Hepatocyte (in vitro differentiated cells): ENCODE data around the gene TRIM64. TPM values are rescaled to one million over a fixed set of nuclear protein-coding genes. Genes with fewer than 3 reads are reported as not detected.
"Not testable (repeated sequence)": the region's sequence is repeated elsewhere in the genome, so short reads cannot be mapped to it uniquely, and the experiment has no call there.

Source experiments
- DNase-seq: peaks from one replicate; pipeline ENCODE4 v3.0.0-alpha.2; 2016; ENCODE audit warnings: low spot score
- H2AFZ ChIP-seq: fragments of 200-600 bp; sonication (generic); 2 replicates; pipeline ENCODE4 v1.6.0; 2016; ENCODE audit warnings: antibody characterized with exemption, mild to moderate bottlenecking
- H3K27ac ChIP-seq: fragments of 200-600 bp; sonication (generic); 2 replicates; pipeline ENCODE4 v1.5.1; 2016; ENCODE audit warnings: mild to moderate bottlenecking
- H3K27me3 ChIP-seq: fragments of 200-600 bp; sonication (generic); 2 replicates; pipeline ENCODE4 v1.6.1; 2016
- H3K36me3 ChIP-seq: fragments of 200-600 bp; sonication (generic); replicated peaks from 2 replicates; pipeline ENCODE4 v1.5.1; 2016; ENCODE audit warnings: low read depth; ENCODE audit not compliant: insufficient read depth
- H3K4me1 ChIP-seq: fragments of 200-600 bp; sonication (generic); 2 replicates; pipeline ENCODE4 v1.5.1; 2016; ENCODE audit warnings: mild to moderate bottlenecking, moderate library complexity; ENCODE audit not compliant: insufficient read depth
- H3K4me2 ChIP-seq: fragments of 200-600 bp; sonication (generic); 2 replicates; pipeline ENCODE4 v1.6.0; 2016
- H3K4me3 ChIP-seq: fragments of 200-600 bp; sonication (generic); 2 replicates; pipeline ENCODE4 v1.5.1; 2016; ENCODE audit warnings: mild to moderate bottlenecking
- H3K79me2 ChIP-seq: fragments of 200-600 bp; sonication (generic); 2 replicates; pipeline ENCODE4 v1.6.0; 2017; ENCODE audit warnings: mild to moderate bottlenecking
- H3K9me2 ChIP-seq: fragments of 200-600 bp; sonication (generic); replicated peaks from 2 replicates; pipeline ENCODE4 v1.6.0; 2017; ENCODE audit warnings: mild to moderate bottlenecking; ENCODE audit not compliant: insufficient read depth
- H3K9me3 ChIP-seq: fragments of 200-600 bp; sonication (generic); 2 replicates; pipeline ENCODE4 v1.5.1; 2016; ENCODE audit warnings: low read depth, mild to moderate bottlenecking
- H4K20me1 ChIP-seq: fragments of 200-600 bp; sonication (generic); 2 replicates; pipeline ENCODE4 v1.6.0; 2016; ENCODE audit warnings: mild to moderate bottlenecking; ENCODE audit not compliant: insufficient read depth, poor library complexity, severe bottlenecking
- CTCF ChIP-seq: fragments of 200-600 bp; sonication (generic); IDR thresholded peaks from 2 replicates; pipeline ENCODE4 v1.5.1; 2016; ENCODE audit warnings: antibody characterized with exemption, mild to moderate bottlenecking; ENCODE audit not compliant: poor library complexity
- EZH2 ChIP-seq: fragments of 200-600 bp; sonication (generic); IDR thresholded peaks from 2 replicates; pipeline ENCODE4 v1.6.1; 2016; ENCODE audit warnings: antibody characterized with exemption, mild to moderate bottlenecking, borderline replicate concordance
- EZH2phosphoT487 ChIP-seq: fragments of 200-600 bp; sonication (generic); IDR thresholded peaks from one replicate; pipeline ENCODE4 v1.6.1; 2018; ENCODE audit warnings: antibody characterized with exemption, mild to moderate bottlenecking, low read depth, moderate library complexity; ENCODE audit not compliant: unreplicated experiment, severe bottlenecking
- WGBS: methylation state at CpG from one replicate; pipeline ENCODE4 v1.1.6; 2016; ENCODE audit warnings: low lambda C conversion rate; ENCODE audit errors: missing lambda C conversion rate; 5-methylcytosine and 5-hydroxymethylcytosine counted together
- polyA plus RNA-seq: library from polyadenylated mRNA; unstranded; fragments of >200 nt; fragmentation: Nextera tagmentation; extraction: Ambion mirVana; gene quantifications from 2 replicates; pipeline ENCODE4 v1.2.1, GENCODE V29; 2016
- small RNA-seq: library from RNA; depleted of rRNA; stranded (forward); fragments of <200 nt; gene quantifications from one replicate; pipeline ENCODE3, GENCODE V24; 2014
- total RNA-seq: library from RNA; depleted of rRNA; stranded (reverse); fragments of >200 nt; gene quantifications from 2 replicates; pipeline ENCODE4 v1.2.3, GENCODE V29; 2014

The TRIM64 gene
- total RNA-seq (not detected in 2 replicates), polyA plus RNA-seq (not detected in 2 replicates)

- not testable (repeated sequence) for H3K27me3 ChIP-seq, H3K9me2 ChIP-seq, H3K9me3 ChIP-seq, H3K4me2 ChIP-seq, H3K4me3 ChIP-seq, H3K4me1 ChIP-seq, H3K79me2 ChIP-seq, DNase-seq, H3K27ac ChIP-seq, H4K20me1 ChIP-seq, H2AFZ ChIP-seq, H3K36me3 ChIP-seq
- WGBS, result no CpG with 5 or more reads among the region's 4 CpGs
These were observed at the start of gene TRIM64 for GRCh38 chr11:89965737-89966136. TRIM64 (plus strand) TSS chr11:89966037; CDS start chr11:89968504, 2,467 bp downstream.

GRCh38 chr11:89922195-89922660 lies 43.6 kb upstream of the TRIM64 start, which contains the start of gene TRIM49D1:
TRIM49D1 (minus strand) TSS chr11:89922245; CDS start chr11:89917710, 4,535 bp downstream.
- Histone ChIP-seq H4K20me1 (no peaks in the 10 kb centered on the region), H3K79me2 (no peaks in the 10 kb centered on the region), H3K9me3 (no peaks in the 10 kb centered on the region), H3K4me2 (no peak within 1 kb of the TSS), H3K27me3 (no peaks in the 10 kb centered on the region), H2AFZ (no peak within 1 kb of the TSS), H3K4me1 (no peaks in the 10 kb centered on the region), H3K36me3 (no peaks in the 10 kb centered on the region), H3K4me3 (no peak within 1 kb of the TSS), H3K27ac (no peak within 1 kb of the TSS), H3K9me2 (no peaks in the 10 kb centered on the region)
- WGBS, result 65% methylated on average over 3 of the region's 3 CpGs
- TF ChIP-seq EZH2phosphoT487 (no peak), CTCF (no peak), EZH2 (no peak)
- no peak for DNase-seq

GRCh38 chr11:89923764-89924163 lies 42.1 kb upstream of the TRIM64 start, which contains the start of gene TRIM49D2:
TRIM49D2 (plus strand) TSS chr11:89924064; CDS start chr11:89926762, 2,698 bp downstream.
- H3K36me3 ChIP-seq, H3K4me1 ChIP-seq, H3K4me2 ChIP-seq, DNase-seq, H4K20me1 ChIP-seq, H3K9me2 ChIP-seq, H3K27ac ChIP-seq, H3K79me2 ChIP-seq, H3K9me3 ChIP-seq, H3K27me3 ChIP-seq, H2AFZ ChIP-seq, H3K4me3 ChIP-seq: not testable (repeated sequence)
- WGBS, result 97% methylated on average over 2 of the region's 6 CpGs

GRCh38 chr11:89960833-89961232 lies 5.0 kb upstream of the TRIM64 start:
- not testable (repeated sequence) for H2AFZ ChIP-seq, H3K27me3 ChIP-seq, H3K4me3 ChIP-seq, H3K4me1 ChIP-seq, H3K27ac ChIP-seq, DNase-seq, H3K4me2 ChIP-seq, H3K9me3 ChIP-seq, H3K9me2 ChIP-seq, H4K20me1 ChIP-seq, H3K79me2 ChIP-seq, H3K36me3 ChIP-seq
- 100% methylated on average over 4 of the region's 6 CpGs for WGBS

Small RNA genes within 50 kb of the gene (small RNA-seq; reads per million reads assigned to genes)
- not detected for gene AP004607.1

Other genes with a start within 250 kb of the TRIM64 start
- not detected in 2 replicates for gene TRIM49, start 157.5 kb upstream of the TRIM64 start, total RNA-seq
- not detected in 2 replicates for gene TRIM49, start 157.5 kb upstream of the TRIM64 start, polyA plus RNA-seq
- not detected in 2 replicates for gene TRIM64B, start 87.5 kb upstream of the TRIM64 start, total RNA-seq
- gene TRIM64B, start 87.5 kb upstream of the TRIM64 start, polyA plus RNA-seq, result not detected in 2 replicates
- gene TRIM49D1, start 43.8 kb upstream of the TRIM64 start, total RNA-seq, result not detected in 2 replicates
- not detected in 2 replicates for gene TRIM49D1, start 43.8 kb upstream of the TRIM64 start, polyA plus RNA-seq
- gene TRIM49D2, start 42.0 kb upstream of the TRIM64 start, total RNA-seq, result not detected in 2 replicates
- not detected in 2 replicates for gene TRIM49D2, start 42.0 kb upstream of the TRIM64 start, polyA plus RNA-seq
- not detected in 2 replicates for gene TRIM49C, start 65.1 kb downstream of the TRIM64 start, total RNA-seq
- gene TRIM49C, start 65.1 kb downstream of the TRIM64 start, polyA plus RNA-seq, result not detected in 2 replicates
- not detected in 2 replicates for gene UBTFL1, start 119.9 kb downstream of the TRIM64 start, total RNA-seq
- not detected in 2 replicates for gene UBTFL1, start 119.9 kb downstream of the TRIM64 start, polyA plus RNA-seq
- gene NAALAD2, start 168.6 kb downstream of the TRIM64 start, total RNA-seq, result 29.8 and 30.9 TPM in 2 replicates
- 15.6 and 20.8 TPM in 2 replicates for gene NAALAD2, start 168.6 kb downstream of the TRIM64 start, polyA plus RNA-seq